GM21529 (cell line): ENCODE data around the gene DGKG.

Source experiments
- ATAC-seq: cut with Tn5 transposase; IDR thresholded peaks from one replicate; pipeline ENCODE4 v1.9.1; 2021; ENCODE audit not compliant: unreplicated experiment

The DGKG gene

GRCh38 chr3:186280737-186281136, 81.3 kb downstream of the DGKG start:
- ATAC-seq, result no peak

GRCh38 chr3:186277268-186277909, 84.6 kb downstream of the DGKG start:
- no peak for ATAC-seq

GRCh38 chr3:186275436-186275835, 86.6 kb downstream of the DGKG start:
- no peak for ATAC-seq

GRCh38 chr3:186273586-186273985, 88.4 kb downstream of the DGKG start:
- ATAC-seq, result no peak

- ATAC-seq, result no peak
Observed at GRCh38 chr3:186270701-186271100, 91.3 kb downstream of the DGKG start.

GRCh38 chr3:186268616-186269448, 93.2 kb downstream of the DGKG start:
- no peak for ATAC-seq

- no peak for ATAC-seq
Observed at GRCh38 chr3:186267758-186268157, 94.3 kb downstream of the DGKG start.

GRCh38 chr3:186264608-186265400, 97.2 kb downstream of the DGKG start:
- ATAC-seq, result no peak

GRCh38 chr3:186261638-186262037, 100.4 kb downstream of the DGKG start:
- no peak for ATAC-seq

- ATAC-seq, result no peak
Observed at GRCh38 chr3:186260726-186261125, 101.3 kb downstream of the DGKG start.

- ATAC-seq, result peak; percentile 49
Observed at GRCh38 chr3:186259612-186260383, 102.2 kb downstream of the DGKG start.

- no peak for ATAC-seq
Observed at GRCh38 chr3:186258968-186259367, 103.1 kb downstream of the DGKG start.

GRCh38 chr3:186257866-186258265, 104.2 kb downstream of the DGKG start:
- ATAC-seq, result no peak

- ATAC-seq, result peak; percentile 28
Observed at GRCh38 chr3:186255703-186256331, 106.2 kb downstream of the DGKG start.

- peak; percentile 78 for ATAC-seq
Observed at GRCh38 chr3:186254676-186255650, 107.1 kb downstream of the DGKG start.

- ATAC-seq, result no peak
Observed at GRCh38 chr3:186251948-186252619, 110.0 kb downstream of the DGKG start.

GRCh38 chr3:186248850-186249249, 113.2 kb downstream of the DGKG start:
- ATAC-seq, result no peak
